ENCODE measurements around the gene ADIPOQ.
"Not testable (repeated sequence)": the region's sequence is repeated elsewhere in the genome, so short reads cannot be mapped to it uniquely, and the experiment has no call there.

GRCh38 chr3:186893071-186893470 lies 50.6 kb downstream of the ADIPOQ start:
- not testable (repeated sequence) for TF ChIP-seq POLR2A, CTCF (IDR thresholded peaks at IDR 0.05)

All from vagina (tissue), 2 donors.